ENCODE data around the gene ANP32D.
A peak's percentile ranks its signal among the peaks of the same experiment; 100 is the strongest.
"Not testable (repeated sequence)": the region's sequence is repeated elsewhere in the genome, so short reads cannot be mapped to it uniquely, and the experiment has no call there.

The ANP32D gene

GRCh38 chr12:48472259-48472658 lies at the start of gene ANP32D:
Gene ANP32D (plus strand): TSS chr12:48472559. CDS start chr12:48472665, 106 bp downstream.
- DNase-seq, result no peak

- DNase-seq, result no peak
Observed at GRCh38 chr12:48423171-48423570, 49.2 kb upstream of the ANP32D start.

- DNase-seq, result no peak
Observed at GRCh38 chr12:48424644-48425043, 47.7 kb upstream of the ANP32D start.

- DNase-seq, result not testable (repeated sequence)
Observed at GRCh38 chr12:48434016-48434415, 38.3 kb upstream of the ANP32D start.

GRCh38 chr12:48441069-48441468 lies 31.3 kb upstream of the ANP32D start:
- no peak for DNase-seq

DNA sequence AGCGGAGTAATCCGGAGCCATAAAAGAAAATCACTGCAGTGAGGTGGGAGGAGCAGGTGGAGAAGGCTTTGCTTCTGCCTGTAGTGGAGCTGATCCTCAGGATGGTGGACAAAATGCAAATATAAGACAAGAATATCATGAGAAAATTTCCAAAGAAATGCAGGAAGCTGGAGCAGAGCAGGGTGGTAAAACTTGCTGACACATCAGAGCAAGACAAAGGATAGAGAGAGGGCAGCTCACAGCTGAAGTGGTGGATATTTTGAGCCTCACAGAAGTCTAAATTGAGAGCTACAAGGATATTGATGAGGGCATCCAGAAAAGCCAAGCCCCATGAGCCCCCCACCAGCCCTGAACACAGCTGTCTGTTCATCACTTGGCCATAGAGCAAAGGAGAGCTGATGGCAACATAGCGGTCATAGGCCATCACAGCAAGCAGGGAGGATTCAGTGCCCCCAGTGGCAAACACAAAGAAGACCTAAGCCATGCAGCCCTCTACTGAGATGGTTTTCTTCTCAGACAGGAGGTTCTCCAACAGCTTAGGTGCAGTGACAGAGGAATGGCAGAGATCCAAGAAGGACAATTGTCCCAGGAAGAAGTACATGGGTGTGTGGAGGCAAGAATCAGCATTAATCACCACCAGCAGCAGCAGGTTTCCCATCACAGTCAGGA lies 30.0 kb upstream of the ANP32D start:
- DNase-seq, result no peak

DNA sequence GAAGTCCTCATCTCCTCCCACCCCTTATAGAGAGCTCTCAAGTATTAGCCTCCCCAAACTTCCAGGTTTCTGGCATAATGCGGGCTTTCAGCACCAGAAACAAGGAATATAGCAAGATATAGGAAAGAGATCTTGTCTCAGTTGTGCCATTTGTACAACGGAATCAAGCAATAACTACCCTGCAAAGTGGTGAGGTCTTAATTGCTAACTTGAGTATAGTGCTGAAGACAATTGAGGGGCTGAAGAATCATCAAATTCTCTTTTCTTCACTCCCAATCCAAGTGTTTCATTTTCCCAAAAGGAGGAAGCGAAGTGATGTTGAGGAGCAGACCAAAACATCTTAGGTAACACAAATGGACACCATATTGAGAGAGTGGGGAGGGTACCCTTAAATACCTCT lies 26.8 kb upstream of the ANP32D start:
- DNase-seq, result no peak

DNA sequence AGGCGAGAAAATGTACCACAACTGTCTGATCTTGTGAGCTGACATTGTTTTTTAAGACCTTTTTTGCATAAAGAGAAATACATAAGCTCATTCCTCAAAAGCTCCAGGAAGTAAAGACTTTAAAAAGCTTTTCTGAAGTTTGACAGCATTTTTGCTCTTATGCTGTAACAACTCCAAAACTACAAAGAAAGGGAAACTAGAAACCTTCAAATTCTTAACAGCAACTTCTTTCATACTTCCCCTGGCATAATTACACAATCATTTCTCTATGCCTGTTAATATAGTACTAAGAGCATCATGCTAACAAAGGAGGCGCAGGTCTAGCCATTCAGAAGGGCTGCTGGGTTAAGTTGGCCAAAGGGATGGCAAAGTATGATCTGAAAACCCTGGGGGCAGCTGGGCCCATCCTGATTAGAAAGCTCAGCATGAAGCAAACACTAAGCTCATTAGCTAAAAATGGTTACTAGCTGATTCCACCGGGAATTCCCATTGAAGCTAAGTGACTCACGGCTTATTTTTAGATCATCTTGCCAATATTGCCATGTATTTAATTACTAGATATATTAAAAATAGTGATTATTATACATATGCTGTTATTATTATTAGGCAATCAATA lies 26.1 kb upstream of the ANP32D start:
- DNase-seq, result peak; percentile 31 to 53 (median 51)

- peak; percentile 27 to 48 (median 36) for DNase-seq
Observed at GRCh38 chr12:48447755-48448154, 24.6 kb upstream of the ANP32D start.

DNA sequence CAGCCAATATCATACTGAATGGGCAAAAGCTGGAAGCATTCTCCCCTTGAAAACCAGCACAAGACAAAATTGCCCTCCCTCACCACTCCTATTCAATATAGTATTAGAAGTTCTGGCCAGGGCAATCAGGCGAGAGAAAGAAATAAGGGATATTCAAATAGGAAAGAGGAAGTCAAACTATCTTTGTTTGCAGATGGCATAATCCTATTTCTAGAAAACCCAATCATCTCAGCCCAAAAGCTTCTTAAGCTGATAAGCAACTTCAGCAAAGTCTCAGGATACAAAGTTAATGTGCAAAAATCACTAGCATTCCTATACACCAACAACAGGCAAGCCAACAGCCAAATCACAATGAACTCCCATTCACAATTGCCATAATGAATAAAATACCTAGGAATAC lies 21.0 kb upstream of the ANP32D start:
- DNase-seq, result no peak

DNA sequence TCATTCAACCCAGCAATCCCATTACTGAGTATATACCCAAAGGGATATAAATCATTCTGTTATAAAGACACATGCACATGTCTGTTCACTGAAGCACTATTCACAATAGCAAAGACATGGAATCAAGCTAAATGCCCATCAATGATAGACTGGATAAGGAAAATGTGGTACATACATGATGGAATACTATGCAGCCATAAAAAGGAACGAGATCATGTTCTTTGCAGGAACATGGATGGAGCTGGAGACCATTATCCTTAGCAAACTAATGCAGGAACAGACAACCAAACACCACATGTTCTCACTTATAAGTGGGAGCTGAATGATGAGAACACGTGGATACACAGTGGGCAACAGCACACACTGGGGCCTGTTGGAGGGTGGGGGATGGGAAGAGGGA lies 19.4 kb upstream of the ANP32D start:
- DNase-seq, result not testable (repeated sequence)

DNA sequence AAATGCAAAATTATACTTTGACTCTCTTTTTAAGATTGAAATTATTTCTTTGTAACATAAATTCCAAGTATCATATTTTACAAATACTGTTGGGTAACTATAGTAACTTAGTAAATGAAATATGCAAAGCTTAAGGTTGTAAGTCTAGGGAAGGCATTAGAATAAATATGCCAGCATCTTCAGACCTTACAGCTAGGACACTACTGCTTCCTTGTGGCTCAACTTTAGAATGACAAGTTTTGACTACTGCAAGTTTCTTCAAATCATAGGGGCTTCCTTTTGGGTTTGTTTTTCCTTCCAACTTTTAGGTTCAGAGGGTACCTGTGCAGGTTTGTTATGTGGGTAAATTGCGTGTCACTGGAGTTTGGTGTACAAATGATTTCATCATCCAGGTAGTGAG lies 17.7 kb upstream of the ANP32D start:
- peak; percentile 39 to 54 (median 41) for DNase-seq

- DNase-seq, result no peak
Observed at GRCh38 chr12:48455116-48455515, 17.2 kb upstream of the ANP32D start.

- DNase-seq, result no peak
Observed at GRCh38 chr12:48459259-48459658, 13.1 kb upstream of the ANP32D start.

GRCh38 chr12:48469027-48469426 lies 3.3 kb upstream of the ANP32D start:
- DNase-seq, result not testable (repeated sequence)

DNA sequence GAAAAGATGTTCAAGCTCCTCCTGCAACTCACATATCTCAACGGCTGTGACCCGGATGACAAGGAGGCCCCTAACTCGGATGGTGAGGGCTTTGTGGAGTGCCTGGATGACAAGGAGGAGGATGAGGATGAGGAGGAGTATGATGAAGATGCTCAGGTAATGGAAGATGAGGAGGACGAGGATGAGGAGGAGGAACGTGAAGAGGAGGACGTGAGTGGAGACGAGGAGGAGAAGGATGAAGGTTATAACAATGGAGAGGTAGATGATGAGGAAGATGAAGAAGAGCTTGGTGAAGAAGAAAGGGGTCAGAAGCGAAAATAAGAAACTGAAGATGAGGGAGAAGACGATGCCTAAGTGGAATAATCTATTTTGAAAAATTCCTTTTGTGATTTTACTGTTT lies 702 bp downstream of the ANP32D start:
- DNase-seq, result no peak

GRCh38 chr12:48474497-48474896 lies 2.1 kb downstream of the ANP32D start:
- DNase-seq, result not testable (repeated sequence)

DNA sequence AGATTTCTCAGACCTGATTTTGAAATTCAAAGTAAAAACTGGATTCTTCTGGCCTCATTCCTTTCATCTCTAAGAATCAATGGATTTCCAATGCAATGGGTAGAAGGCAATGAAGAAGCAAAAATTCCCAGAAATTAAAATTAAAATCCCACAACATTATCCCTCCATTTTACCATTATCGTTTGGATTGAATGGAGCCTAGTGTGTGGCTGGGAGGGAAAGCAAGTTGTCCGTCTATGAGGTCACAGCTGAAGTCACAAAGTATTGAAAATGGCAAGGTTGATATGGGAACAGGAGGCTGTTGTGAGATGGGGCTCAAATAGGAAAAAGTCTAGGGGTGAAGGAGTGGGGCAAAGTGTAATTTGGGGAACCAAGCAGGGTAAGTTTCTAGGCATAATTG lies 9.8 kb downstream of the ANP32D start, which contains the start of gene C12orf54:
Gene C12orf54 (plus strand): TSS at position 301 of the 400 bp plus-strand sequence. CDS start 799 bp downstream, outside the sequence.
- DNase-seq, result no peak

- DNase-seq, result no peak
Observed at GRCh38 chr12:48482930-48483329, 10.6 kb downstream of the ANP32D start.

GRCh38 chr12:48486261-48486660 lies 13.9 kb downstream of the ANP32D start:
- no peak for DNase-seq

GRCh38 chr12:48486679-48487078 lies 14.3 kb downstream of the ANP32D start:
- no peak for DNase-seq

DNA sequence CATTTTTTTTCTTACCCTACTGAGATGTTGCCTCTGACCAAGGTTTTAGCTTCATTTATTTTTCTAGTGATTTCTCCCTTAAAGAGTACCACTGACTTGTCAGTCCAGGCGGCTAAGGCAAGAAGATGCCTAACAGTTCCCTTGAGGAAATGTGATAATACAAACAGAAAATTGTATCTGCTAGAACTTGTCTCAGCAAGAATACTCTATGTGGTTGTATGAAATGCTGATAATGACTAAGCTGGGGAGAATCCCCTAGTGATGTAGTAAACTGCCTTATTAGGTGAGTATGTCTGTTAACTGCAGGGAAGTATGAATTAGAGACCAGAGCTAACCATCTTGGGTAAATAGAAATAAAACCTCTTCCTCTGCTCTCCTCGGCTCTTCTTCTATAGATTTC lies 16.7 kb downstream of the ANP32D start:
- DNase-seq, result peak in 1 of 3 donors; percentile 3

DNA sequence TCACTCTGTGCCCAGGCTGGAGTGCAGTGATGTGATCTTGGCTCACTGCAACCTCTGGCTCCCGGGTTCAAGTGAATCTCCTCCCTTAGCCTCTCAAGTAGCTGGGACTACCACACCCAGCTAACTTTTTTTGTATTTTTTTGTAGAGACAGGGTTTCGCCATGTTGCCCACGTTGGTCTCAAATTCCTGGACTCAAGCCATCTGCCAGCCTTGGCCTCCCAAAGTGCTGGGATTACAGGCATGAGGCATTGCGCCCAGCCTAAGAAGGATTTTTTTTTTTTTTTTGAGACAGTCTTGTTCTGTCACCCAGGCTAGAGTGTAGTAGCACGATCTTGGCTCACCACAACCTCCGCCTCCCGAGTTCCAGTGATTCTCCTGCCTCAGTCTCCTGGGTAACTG lies 17.1 kb downstream of the ANP32D start:
- not testable (repeated sequence) for DNase-seq

GRCh38 chr12:48500281-48500680 lies 27.9 kb downstream of the ANP32D start:
- DNase-seq, result not testable (repeated sequence)

GRCh38 chr12:48506836-48507235 lies 34.5 kb downstream of the ANP32D start:
- DNase-seq, result not testable (repeated sequence)

Data from suppressor macrophage treated with lipopolysaccharide for 1 hour (primary cell).